ENCODE measurements around the gene DRGX.

DNA sequence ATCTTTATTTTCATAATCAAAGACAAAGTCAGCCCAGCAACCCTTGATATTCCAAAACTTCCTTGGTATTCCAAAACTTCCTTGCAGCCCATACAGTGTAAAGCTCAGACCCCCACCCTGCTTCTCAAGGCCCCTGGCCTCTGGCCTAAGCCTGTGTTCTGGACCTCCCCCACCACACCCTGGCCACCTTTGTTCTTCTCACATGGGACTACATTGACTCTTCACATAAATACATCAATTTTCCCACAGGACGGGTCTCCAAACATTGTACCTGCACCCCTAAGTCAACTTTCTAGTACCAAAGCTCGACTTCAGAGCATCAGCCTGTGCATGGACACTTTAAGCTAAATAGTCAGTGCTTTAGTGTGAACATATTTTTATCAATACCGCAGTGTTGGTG lies 40.7 kb downstream of the DRGX start:
- TF ChIP-seq, protein P1, sequence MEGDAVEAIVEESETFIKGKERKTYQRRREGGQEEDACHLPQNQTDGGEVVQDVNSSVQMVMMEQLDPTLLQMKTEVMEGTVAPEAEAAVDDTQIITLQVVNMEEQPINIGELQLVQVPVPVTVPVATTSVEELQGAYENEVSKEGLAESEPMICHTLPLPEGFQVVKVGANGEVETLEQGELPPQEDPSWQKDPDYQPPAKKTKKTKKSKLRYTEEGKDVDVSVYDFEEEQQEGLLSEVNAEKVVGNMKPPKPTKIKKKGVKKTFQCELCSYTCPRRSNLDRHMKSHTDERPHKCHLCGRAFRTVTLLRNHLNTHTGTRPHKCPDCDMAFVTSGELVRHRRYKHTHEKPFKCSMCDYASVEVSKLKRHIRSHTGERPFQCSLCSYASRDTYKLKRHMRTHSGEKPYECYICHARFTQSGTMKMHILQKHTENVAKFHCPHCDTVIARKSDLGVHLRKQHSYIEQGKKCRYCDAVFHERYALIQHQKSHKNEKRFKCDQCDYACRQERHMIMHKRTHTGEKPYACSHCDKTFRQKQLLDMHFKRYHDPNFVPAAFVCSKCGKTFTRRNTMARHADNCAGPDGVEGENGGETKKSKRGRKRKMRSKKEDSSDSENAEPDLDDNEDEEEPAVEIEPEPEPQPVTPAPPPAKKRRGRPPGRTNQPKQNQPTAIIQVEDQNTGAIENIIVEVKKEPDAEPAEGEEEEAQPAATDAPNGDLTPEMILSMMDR (IDR thresholded peaks at IDR 0.05) = no peak
- TF ChIP-seq EP300 (IDR thresholded peaks at IDR 0.05) = no peak
